ENCODE data around the gene NAV3.

The NAV3 gene

DNA sequence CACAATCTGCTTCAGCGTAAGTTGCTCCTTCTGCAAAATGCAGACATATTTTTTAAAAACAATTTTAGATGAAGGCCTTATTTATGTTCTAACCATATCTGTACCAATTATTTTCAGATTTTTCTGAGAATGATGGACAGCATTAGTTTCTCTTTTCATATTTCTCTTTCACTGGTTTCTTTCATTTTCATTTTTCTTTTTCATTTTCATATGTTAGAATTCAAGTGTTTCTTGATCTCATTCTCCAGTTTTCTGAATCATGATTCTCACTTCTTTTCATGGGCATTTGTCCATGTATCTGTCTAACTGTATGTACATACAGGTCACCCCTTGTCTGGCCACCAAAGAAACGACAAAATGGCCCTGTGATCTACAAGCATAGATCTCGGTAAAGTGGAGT lies 346.6 kb downstream of the NAV3 start:
- DNase-seq (ENCODE audit: extremely low spot score): no peak
- POLR2A ChIA-PET: no interaction called here
- TF ChIP-seq CTBP1 (IDR thresholded peaks at IDR 0.05; ENCODE audit: borderline replicate concordance) (no peak), ELF4 (IDR thresholded peaks at IDR 0.05) (no peak), BHLHE40 (IDR thresholded peaks at IDR 0.05; ENCODE audit: borderline replicate concordance) (no peak), ZNF384 (IDR thresholded peaks at IDR 0.05) (no peak)
- CTCF ChIA-PET: no interaction called here

GRCh38 chr12:78179346-78179745 lies 348.7 kb downstream of the NAV3 start:
- no peak for DNase-seq (ENCODE audit: extremely low spot score)
- POLR2A ChIA-PET: no interaction called here
- CTCF ChIA-PET: interaction anchor here (0.7 kb wide), 1 partner anchor 229 kb away, joined by 3 read pairs; no protein-coding TSS in a partner anchor

DNA sequence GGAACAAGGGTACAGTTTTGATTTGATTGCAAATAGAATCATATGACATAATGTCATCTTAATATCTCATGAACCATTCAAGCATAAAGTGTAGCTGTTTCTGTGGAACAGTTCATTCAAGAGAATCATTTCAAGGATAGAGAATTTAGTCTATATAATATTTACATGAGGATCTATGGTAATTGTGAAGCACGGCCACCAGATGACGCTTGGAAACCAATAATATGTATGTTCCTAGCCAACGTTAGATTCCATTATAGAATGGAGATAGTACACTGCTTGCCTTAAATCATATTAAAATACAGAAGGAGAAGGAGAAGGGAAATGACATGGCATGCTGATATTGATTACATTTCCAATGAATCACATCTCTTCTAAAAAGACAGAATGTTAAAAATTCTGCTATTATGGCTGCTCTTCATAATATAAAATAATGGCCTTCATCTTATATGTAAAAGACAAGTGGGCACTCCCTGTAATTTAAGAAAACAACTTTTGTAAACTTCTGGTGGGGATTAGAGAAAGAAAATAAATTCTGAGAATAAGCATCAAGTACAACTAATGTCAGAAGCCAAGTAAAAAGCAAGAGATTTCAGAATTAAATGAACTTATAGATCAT lies 351.0 kb downstream of the NAV3 start:
- ChIA-PET CTCF (interaction anchor here (0.7 kb wide), 1 partner anchor 403 kb away, joined by 3 read pairs; no protein-coding TSS in a partner anchor), POLR2A (no interaction called here)
- TF ChIP-seq SUZ12 (IDR thresholded peaks at IDR 0.05) (no peak), ELF4 (IDR thresholded peaks at IDR 0.05) (no peak), TARDBP (IDR thresholded peaks at IDR 0.05) (no peak), HDGF (IDR thresholded peaks at IDR 0.05; ENCODE audit: borderline replicate concordance) (no peak), CTBP1 (IDR thresholded peaks at IDR 0.05; ENCODE audit: borderline replicate concordance) (no peak), FOXK2 (IDR thresholded peaks at IDR 0.05) (no peak), ARNT (IDR thresholded peaks at IDR 0.05) (no peak), FOXM1 (IDR thresholded peaks at IDR 0.05; ENCODE audit: borderline replicate concordance) (no peak), SP1 (IDR thresholded peaks at IDR 0.05) (no peak), FOXA1 (IDR thresholded peaks at IDR 0.05) (no peak), LEF1 (IDR thresholded peaks at IDR 0.05; ENCODE audit: borderline replicate concordance) (no peak), ZNF384 (IDR thresholded peaks at IDR 0.05) (no peak), NFRKB (IDR thresholded peaks at IDR 0.05) (no peak), L3MBTL2 (conservative IDR thresholded peaks at IDR 0.05) (no peak), BHLHE40 (IDR thresholded peaks at IDR 0.05; ENCODE audit: borderline replicate concordance) (no peak)
- TF ChIP-seq, protein P1, sequence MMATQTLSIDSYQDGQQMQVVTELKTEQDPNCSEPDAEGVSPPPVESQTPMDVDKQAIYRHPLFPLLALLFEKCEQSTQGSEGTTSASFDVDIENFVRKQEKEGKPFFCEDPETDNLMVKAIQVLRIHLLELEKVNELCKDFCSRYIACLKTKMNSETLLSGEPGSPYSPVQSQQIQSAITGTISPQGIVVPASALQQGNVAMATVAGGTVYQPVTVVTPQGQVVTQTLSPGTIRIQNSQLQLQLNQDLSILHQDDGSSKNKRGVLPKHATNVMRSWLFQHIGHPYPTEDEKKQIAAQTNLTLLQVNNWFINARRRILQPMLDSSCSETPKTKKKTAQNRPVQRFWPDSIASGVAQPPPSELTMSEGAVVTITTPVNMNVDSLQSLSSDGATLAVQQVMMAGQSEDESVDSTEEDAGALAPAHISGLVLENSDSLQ (IDR thresholded peaks at IDR 0.05): no peak
- DNase-seq (ENCODE audit: extremely low spot score): peak; percentile 14

More at GRCh38 chr12:78179346-78179745, 348.7 kb downstream of the NAV3 start:
- TF ChIP-seq HDGF (IDR thresholded peaks at IDR 0.05; ENCODE audit: borderline replicate concordance) (no peak), TARDBP (IDR thresholded peaks at IDR 0.05) (no peak), LEF1 (IDR thresholded peaks at IDR 0.05; ENCODE audit: borderline replicate concordance) (no peak), ELF4 (IDR thresholded peaks at IDR 0.05) (no peak), SP1 (IDR thresholded peaks at IDR 0.05) (no peak), L3MBTL2 (conservative IDR thresholded peaks at IDR 0.05) (no peak), CTBP1 (IDR thresholded peaks at IDR 0.05; ENCODE audit: borderline replicate concordance) (no peak), NFRKB (IDR thresholded peaks at IDR 0.05) (no peak), BHLHE40 (IDR thresholded peaks at IDR 0.05; ENCODE audit: borderline replicate concordance) (no peak), FOXA1 (IDR thresholded peaks at IDR 0.05) (no peak), ARNT (IDR thresholded peaks at IDR 0.05) (no peak), FOXM1 (IDR thresholded peaks at IDR 0.05; ENCODE audit: borderline replicate concordance) (no peak), SUZ12 (IDR thresholded peaks at IDR 0.05) (no peak), FOXK2 (IDR thresholded peaks at IDR 0.05) (no peak), ZNF384 (IDR thresholded peaks at IDR 0.05) (no peak)
- TF ChIP-seq, protein P1 (IDR thresholded peaks at IDR 0.05): no peak

DNA sequence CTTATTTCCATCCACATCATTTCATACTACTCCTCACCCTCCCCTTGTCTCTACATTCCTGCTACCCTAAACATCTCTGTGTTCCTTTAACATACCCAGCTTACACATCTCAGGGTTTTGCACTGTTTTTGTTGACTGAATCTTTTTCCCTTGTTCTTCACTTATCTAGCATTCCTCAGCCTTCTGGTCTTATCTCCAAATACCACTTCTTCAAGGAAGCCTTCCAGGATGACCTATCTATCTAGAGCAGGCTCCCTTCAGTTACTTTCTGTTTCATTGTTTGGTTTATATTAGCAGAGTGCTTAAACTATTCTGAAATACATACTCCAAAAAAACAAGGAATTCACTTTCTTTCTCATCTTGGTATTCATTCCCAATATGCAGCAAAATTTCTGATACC lies 353.1 kb downstream of the NAV3 start:
- ChIA-PET POLR2A (no interaction called here), CTCF (interaction anchor here (0.5 kb wide), 1 partner anchor 1163 kb away, joined by 5 read pairs; no protein-coding TSS in a partner anchor)
- DNase-seq (ENCODE audit: extremely low spot score): no peak
- TF ChIP-seq L3MBTL2 (conservative IDR thresholded peaks at IDR 0.05): no peak
- no peak for TF ChIP-seq TARDBP (IDR thresholded peaks at IDR 0.05)
- TF ChIP-seq SUZ12 (IDR thresholded peaks at IDR 0.05): no peak
- no peak for TF ChIP-seq FOXA1 (IDR thresholded peaks at IDR 0.05)
- TF ChIP-seq FOXK2 (IDR thresholded peaks at IDR 0.05): no peak
- TF ChIP-seq SP1 (IDR thresholded peaks at IDR 0.05): no peak
- TF ChIP-seq CTBP1 (IDR thresholded peaks at IDR 0.05; ENCODE audit: borderline replicate concordance): no peak
- TF ChIP-seq BHLHE40 (IDR thresholded peaks at IDR 0.05; ENCODE audit: borderline replicate concordance): no peak
- TF ChIP-seq ELF4 (IDR thresholded peaks at IDR 0.05): no peak
- no peak for TF ChIP-seq FOXM1 (IDR thresholded peaks at IDR 0.05; ENCODE audit: borderline replicate concordance)
- TF ChIP-seq ARNT (IDR thresholded peaks at IDR 0.05): no peak
- TF ChIP-seq, protein P1 (IDR thresholded peaks at IDR 0.05): no peak
- TF ChIP-seq ZNF384 (IDR thresholded peaks at IDR 0.05): no peak

GRCh38 chr12:78185109-78185508 lies 354.4 kb downstream of the NAV3 start:
- POLR2A ChIA-PET: no interaction called here
- CTCF ChIA-PET: no interaction called here
- TF ChIP-seq CTBP1 (IDR thresholded peaks at IDR 0.05; ENCODE audit: borderline replicate concordance) (no peak), FOXM1 (IDR thresholded peaks at IDR 0.05; ENCODE audit: borderline replicate concordance) (no peak), HDGF (IDR thresholded peaks at IDR 0.05; ENCODE audit: borderline replicate concordance) (no peak), FOXA1 (IDR thresholded peaks at IDR 0.05) (no peak), NFRKB (IDR thresholded peaks at IDR 0.05) (no peak), ELF4 (IDR thresholded peaks at IDR 0.05) (no peak), SP1 (IDR thresholded peaks at IDR 0.05) (no peak), BHLHE40 (IDR thresholded peaks at IDR 0.05; ENCODE audit: borderline replicate concordance) (no peak), SUZ12 (IDR thresholded peaks at IDR 0.05) (no peak), TARDBP (IDR thresholded peaks at IDR 0.05) (no peak), FOXK2 (IDR thresholded peaks at IDR 0.05) (no peak), ZNF384 (IDR thresholded peaks at IDR 0.05) (no peak), L3MBTL2 (conservative IDR thresholded peaks at IDR 0.05) (no peak), ARNT (IDR thresholded peaks at IDR 0.05) (no peak), LEF1 (IDR thresholded peaks at IDR 0.05; ENCODE audit: borderline replicate concordance) (no peak)
- TF ChIP-seq, protein P1 (IDR thresholded peaks at IDR 0.05): no peak
- no peak for DNase-seq (ENCODE audit: extremely low spot score)

All from HEK293T (cell line).